Lower lobe of right lung (tissue), 2 donors: ENCODE measurements around the gene PPP1R9A. TPM values are rescaled to one million over a fixed set of nuclear protein-coding genes. Genes with fewer than 3 reads are reported as not detected.
"Not testable (repeated sequence)": the region's sequence is repeated elsewhere in the genome, so short reads cannot be mapped to it uniquely, and the experiment has no call there.

ENCODE experiments used
- ATAC-seq, 2 donors: fragments of 200-7000 bp; cut with Tn5 transposase; one replicate each; pipeline ENCODE4 v1.9.1; 2020 to 2022; ENCODE audit warnings: mild to moderate bottlenecking in 2 of 2, moderate library complexity in 2 of 2
- DNase-seq: peaks from one replicate; pipeline ENCODE4 v3.0.0-alpha.2; 2020
- H3K27ac ChIP-seq: fragments of 200-600 bp; one replicate; pipeline ENCODE4 v1.8.0; 2022
- H3K27me3 ChIP-seq: fragments of 200-600 bp; one replicate; pipeline ENCODE4 v1.8.0; 2022; ENCODE audit warnings: low read depth
- H3K36me3 ChIP-seq: fragments of 200-600 bp; one replicate; pipeline ENCODE4 v1.8.0; 2022; ENCODE audit warnings: mild to moderate bottlenecking
- H3K4me1 ChIP-seq: fragments of 200-600 bp; one replicate; pipeline ENCODE4 v1.8.0; 2022
- H3K4me3 ChIP-seq: fragments of 200-600 bp; one replicate; pipeline ENCODE4 v1.8.0; 2022; ENCODE audit warnings: mild to moderate bottlenecking
- H3K9me3 ChIP-seq: fragments of 200-600 bp; one replicate; pipeline ENCODE4 v1.8.0; 2022
- intact Hi-C: fragments of 100-400 bp; cut with DNase I; formaldehyde crosslinking; loops from one replicate; pipeline ENCODE4 v1.11.0; 2022
- total RNA-seq: library from RNA; stranded (reverse); fragmentation: NEBNext Ultra II Directional; extraction: Animal tissue kit (Norgen Biotek cat#: 25700); gene quantifications from one replicate; pipeline ENCODE4 v1.2.1, GENCODE V29; 2021
- TF ChIP-seq, protein P1 (sequence below): fragments of 200-600 bp; IDR thresholded peaks from one replicate; pipeline ENCODE4 v1.8.0; 2022; ENCODE audit warnings: antibody characterized with exemption, mild to moderate bottlenecking
- donor health status: DM: no; HTN: yes; CAD: no; lungs with severe emphysema.

PPP1R9A gene
- total RNA-seq, 1 donor from 2014 or later = 28.9 TPM

DNA sequence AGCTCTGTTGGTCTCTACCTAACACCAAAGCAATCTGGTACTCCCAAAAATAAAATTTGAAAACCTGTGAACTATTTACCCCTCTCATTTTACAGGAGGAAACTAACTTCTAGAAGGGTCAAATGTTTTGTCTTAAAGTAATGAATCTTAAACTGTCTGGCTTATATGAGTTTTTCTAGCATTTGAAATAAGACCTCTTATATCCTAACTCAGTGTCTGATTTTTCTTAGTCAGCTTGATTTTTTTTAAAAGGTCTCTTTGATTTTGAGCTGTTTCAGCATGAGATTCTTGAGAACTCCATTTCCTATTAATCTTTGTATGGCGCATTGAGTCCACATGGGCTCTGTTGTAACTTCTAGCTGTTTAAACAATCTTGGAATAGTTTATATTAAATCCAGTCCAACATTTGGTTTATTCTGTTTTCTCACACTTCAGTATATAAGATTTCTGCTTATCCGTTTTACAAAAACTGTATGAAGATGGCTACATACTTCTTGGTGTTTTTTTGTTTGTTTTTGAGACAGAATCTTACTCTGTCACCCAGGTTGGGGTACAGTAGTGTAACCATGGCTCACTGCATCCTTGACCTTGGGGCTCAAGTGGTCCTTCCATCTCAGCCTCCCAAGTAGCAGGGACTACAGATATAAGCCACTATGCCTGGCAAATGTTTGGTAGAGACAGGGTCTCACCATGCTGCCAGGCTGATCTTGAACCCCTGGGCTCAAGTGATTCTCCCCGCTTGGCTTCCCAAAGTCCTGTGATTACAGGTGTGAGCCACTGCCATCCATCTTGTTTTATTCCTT lies 91.1 kb downstream of the PPP1R9A start:
- Histone ChIP-seq H3K27me3 (no peaks in the 10 kb centered on the region), H3K4me3 (no peak overlapping the region), H3K27ac (no peak overlapping the region), H3K9me3 (no peaks in the 10 kb centered on the region), H3K36me3 (no peaks in the 10 kb centered on the region), H3K4me1 (no peaks in the 10 kb centered on the region)
- TF ChIP-seq, protein P1, sequence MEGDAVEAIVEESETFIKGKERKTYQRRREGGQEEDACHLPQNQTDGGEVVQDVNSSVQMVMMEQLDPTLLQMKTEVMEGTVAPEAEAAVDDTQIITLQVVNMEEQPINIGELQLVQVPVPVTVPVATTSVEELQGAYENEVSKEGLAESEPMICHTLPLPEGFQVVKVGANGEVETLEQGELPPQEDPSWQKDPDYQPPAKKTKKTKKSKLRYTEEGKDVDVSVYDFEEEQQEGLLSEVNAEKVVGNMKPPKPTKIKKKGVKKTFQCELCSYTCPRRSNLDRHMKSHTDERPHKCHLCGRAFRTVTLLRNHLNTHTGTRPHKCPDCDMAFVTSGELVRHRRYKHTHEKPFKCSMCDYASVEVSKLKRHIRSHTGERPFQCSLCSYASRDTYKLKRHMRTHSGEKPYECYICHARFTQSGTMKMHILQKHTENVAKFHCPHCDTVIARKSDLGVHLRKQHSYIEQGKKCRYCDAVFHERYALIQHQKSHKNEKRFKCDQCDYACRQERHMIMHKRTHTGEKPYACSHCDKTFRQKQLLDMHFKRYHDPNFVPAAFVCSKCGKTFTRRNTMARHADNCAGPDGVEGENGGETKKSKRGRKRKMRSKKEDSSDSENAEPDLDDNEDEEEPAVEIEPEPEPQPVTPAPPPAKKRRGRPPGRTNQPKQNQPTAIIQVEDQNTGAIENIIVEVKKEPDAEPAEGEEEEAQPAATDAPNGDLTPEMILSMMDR = no peak
- intact Hi-C loops = no loop called here
- no peak for DNase-seq
- peak in 1 of 2 donors; percentile 25 for ATAC-seq

DNA sequence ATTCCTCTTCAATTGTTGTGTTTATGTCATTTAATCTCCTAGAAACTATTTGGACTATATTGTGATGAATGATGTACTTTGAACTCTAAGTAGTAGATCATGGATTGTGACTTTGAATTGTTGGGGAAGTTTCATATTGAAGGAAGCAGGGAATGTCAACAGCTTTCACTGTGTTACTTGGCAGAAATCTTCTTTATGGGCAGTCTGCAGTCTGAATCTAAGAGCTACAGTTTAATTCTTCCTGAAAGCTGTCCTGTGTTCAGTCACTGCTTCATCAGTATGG lies 91.6 kb downstream of the PPP1R9A start:
- Histone ChIP-seq H3K27ac (no peak overlapping the region), H3K4me3 (no peak overlapping the region), H3K4me1 (no peaks in the 10 kb centered on the region), H3K36me3 (no peaks in the 10 kb centered on the region), H3K9me3 (no peaks in the 10 kb centered on the region), H3K27me3 (no peaks in the 10 kb centered on the region)
- DNase-seq (no peak), ATAC-seq (no peak)
- TF ChIP-seq, protein P1 = no peak
- intact Hi-C loops = no loop called here

DNA sequence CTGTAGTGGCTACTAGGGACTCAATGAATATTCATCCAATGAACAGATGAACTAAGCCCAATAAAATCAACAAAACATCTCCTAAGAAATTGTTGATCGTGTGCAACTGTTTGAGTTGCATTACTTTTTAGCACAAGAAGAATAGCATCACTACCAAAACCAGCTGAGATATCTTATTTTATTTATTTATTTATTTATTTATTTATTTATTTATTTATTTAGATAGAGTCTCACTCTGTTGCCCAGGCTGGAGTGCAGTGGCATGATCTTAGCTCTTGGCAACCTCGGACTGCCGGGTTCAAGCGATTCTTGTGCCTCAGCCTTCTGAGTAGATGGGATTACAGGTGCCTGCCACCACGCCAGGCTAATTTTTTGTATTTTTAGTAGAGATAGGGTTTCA lies 92.2 kb downstream of the PPP1R9A start:
- intact Hi-C loops = not testable (repeated sequence)

DNA sequence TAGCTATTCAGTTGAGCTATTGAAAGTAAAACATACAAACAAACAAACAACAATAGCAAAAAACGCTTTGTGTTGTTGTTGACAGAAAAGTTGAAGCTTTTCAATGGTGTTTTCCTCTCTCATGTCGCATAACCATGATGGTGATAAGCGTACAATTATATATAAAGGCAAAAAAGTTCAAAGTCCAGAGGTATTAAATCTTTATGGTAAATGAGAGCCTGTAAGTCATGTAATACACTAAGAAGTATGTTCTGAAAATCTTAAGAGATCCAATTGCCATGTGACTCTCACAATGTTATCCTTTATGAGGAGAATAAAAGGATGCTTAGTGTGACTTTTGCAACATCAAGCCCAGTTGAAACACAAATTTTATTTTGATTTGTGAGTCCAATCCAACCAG lies 93.9 kb downstream of the PPP1R9A start:
- peak overlapping the region; percentile 32 for H3K27ac ChIP-seq
- DNase-seq (no peak), ATAC-seq (no peak)
- intact Hi-C loops = no loop called here
- no peak overlapping the region for H3K4me3 ChIP-seq
- no peaks in the 10 kb centered on the region for H3K4me1 ChIP-seq
- no peaks in the 10 kb centered on the region for H3K9me3 ChIP-seq
- no peaks in the 10 kb centered on the region for H3K27me3 ChIP-seq
- no peaks in the 10 kb centered on the region for H3K36me3 ChIP-seq
- TF ChIP-seq, protein P1 = no peak

More for the DNA sequence above, 92.2 kb downstream of the PPP1R9A start:
- H3K36me3 ChIP-seq, H3K4me1 ChIP-seq, H3K4me3 ChIP-seq, H3K27me3 ChIP-seq, ATAC-seq, H3K9me3 ChIP-seq, H3K27ac ChIP-seq, DNase-seq: not testable (repeated sequence)

DNA sequence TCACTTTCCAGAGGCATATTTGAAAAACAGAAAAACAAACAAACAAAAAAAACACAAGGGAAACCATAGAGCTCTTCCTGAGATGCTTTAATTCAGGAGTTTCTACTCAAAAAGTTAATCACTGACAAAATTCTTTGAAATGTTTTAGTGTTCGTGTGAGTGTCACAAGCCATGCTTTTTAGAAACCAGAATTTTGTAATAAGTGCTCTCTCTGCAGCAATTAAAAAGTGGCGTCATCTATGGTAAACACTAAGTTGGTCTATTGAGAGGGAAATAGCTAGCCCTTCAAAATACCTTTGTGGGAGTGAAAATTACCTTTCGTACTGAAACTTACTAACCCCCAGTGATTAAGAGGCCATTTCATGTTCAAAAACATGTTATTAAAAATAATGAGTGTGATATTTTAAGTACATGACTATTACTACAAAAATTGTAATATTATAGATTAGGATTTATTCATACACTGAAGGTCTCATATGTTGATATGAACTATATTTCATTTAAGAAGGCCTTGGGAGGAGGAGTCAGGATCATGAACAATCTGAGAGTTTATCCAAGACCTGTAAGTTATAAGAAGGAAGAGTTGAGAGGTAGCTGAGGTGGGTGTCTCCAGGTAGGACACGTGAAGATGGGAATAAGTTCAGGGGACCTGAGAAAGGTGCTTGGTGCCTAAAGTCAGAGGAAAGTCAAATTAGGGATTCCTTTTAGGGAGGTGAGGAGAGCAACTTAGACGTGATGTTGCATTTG lies 94.6 kb downstream of the PPP1R9A start:
- intact Hi-C loops = no loop called here
- ATAC-seq (peak; percentile 78 to 87), DNase-seq (no peak)
- Histone ChIP-seq H3K27ac (peak overlapping the region; percentile 58), H3K36me3 (no peaks in the 10 kb centered on the region), H3K27me3 (no peaks in the 10 kb centered on the region), H3K9me3 (no peaks in the 10 kb centered on the region), H3K4me3 (no peak overlapping the region), H3K4me1 (no peaks in the 10 kb centered on the region)
- TF ChIP-seq, protein P1 = no peak

DNA sequence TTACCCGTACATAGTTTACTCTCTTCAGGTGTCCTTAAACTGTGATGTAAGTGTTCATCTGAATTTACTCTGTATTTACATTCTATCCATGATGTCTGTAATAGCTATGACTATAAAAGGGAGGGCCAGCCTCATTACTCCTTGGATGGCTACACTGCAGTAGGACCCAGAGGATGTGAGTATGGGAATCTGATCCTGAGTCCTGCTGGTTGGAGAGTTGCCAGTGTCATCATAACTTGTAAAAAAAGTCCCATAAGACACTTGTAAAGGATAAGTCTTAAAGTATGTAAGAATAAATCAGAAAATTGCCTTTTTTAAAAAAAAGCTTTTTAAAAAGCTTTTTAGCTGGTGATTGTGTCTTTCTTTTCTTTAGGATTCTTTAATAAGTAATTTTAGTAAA lies 95.4 kb downstream of the PPP1R9A start:
- TF ChIP-seq, protein P1 = no peak
- no peak overlapping the region for H3K4me3 ChIP-seq
- H3K27me3 ChIP-seq = no peaks in the 10 kb centered on the region
- H3K9me3 ChIP-seq = no peaks in the 10 kb centered on the region
- no peak for DNase-seq
- peak overlapping the region; percentile 58 for H3K27ac ChIP-seq
- ATAC-seq = peak; percentile 37 to 38
- H3K36me3 ChIP-seq = no peaks in the 10 kb centered on the region
- intact Hi-C loops = no loop called here
- no peaks in the 10 kb centered on the region for H3K4me1 ChIP-seq
